ENCODE measurements around the gene ELP2. TPM values are rescaled to one million over a fixed set of nuclear protein-coding genes. Genes with fewer than 3 reads are reported as not detected.

ELP2 gene
- total RNA-seq, 3 donors from 2014 or later (not counting 1 experiment from before 2014, with no cell fraction given) = 119 to 135 (median 129) TPM

GRCh38 chr18:36212301-36213171 lies 82.8 kb downstream of the ELP2 start:
- H3K27me3 Mint-ChIP-seq (ENCODE audit: low read depth in 2 of 2) = peaks cover 0 to 20% of the 10 kb centered on the region in 2 donors
- H3K9me3 Mint-ChIP-seq = no peaks in the 10 kb centered on the region
- WGBS (ENCODE audit: insufficient coverage) = 92% methylated on average over 13 of the region's 13 CpGs
- Histone ChIP-seq H3K9me3 (ENCODE audit: control insufficient read depth, insufficient read depth, low read length) (no peaks in the 10 kb centered on the region), H3K4me3 (ENCODE audit: low read length) (no peak overlapping the region), H3K36me3 (ENCODE audit: control insufficient read depth, insufficient read depth, low read length) (no peaks in the 10 kb centered on the region), H3K27me3 (ENCODE audit: control insufficient read depth, insufficient read depth, low read length) (no peaks in the 10 kb centered on the region), H3K27ac (ENCODE audit: low read length) (no peak overlapping the region), H3K4me1 (ENCODE audit: control insufficient read depth, insufficient read depth, low read length) (no peaks in the 10 kb centered on the region)
- H3K4me1 Mint-ChIP-seq = no peaks in the 10 kb centered on the region
- DNase-seq = no peak
- no peak overlapping the region for H3K27ac Mint-ChIP-seq
- no peak for ATAC-seq
- no peak for TF ChIP-seq CTCF (IDR thresholded peaks at IDR 0.05)
- no peaks in the 10 kb centered on the region for H3K36me3 Mint-ChIP-seq
- intact Hi-C loops (cut with micrococcal nuclease) = no loop called here
- H3K4me3 Mint-ChIP-seq = no peak overlapping the region

- Mint-ChIP-seq H3K27me3 (ENCODE audit: low read depth in 2 of 2) (peaks cover 0 to 8% of the 10 kb centered on the region in 2 donors), H3K36me3 (no peaks in the 10 kb centered on the region), H3K27ac (no peak overlapping the region), H3K4me3 (no peak overlapping the region), H3K9me3 (no peaks in the 10 kb centered on the region), H3K4me1 (no peaks in the 10 kb centered on the region)
- WGBS (ENCODE audit: insufficient coverage) = 84% methylated on average over 8 of the region's 8 CpGs
- Histone ChIP-seq H3K4me1 (ENCODE audit: control insufficient read depth, insufficient read depth, low read length) (no peaks in the 10 kb centered on the region), H3K36me3 (ENCODE audit: control insufficient read depth, insufficient read depth, low read length) (no peaks in the 10 kb centered on the region), H3K27me3 (ENCODE audit: control insufficient read depth, insufficient read depth, low read length) (no peaks in the 10 kb centered on the region), H3K27ac (ENCODE audit: low read length) (no peak overlapping the region), H3K9me3 (ENCODE audit: control insufficient read depth, insufficient read depth, low read length) (no peaks in the 10 kb centered on the region), H3K4me3 (ENCODE audit: low read length) (no peak overlapping the region)
- ATAC-seq = no peak
- DNase-seq = no peak
- TF ChIP-seq CTCF (IDR thresholded peaks at IDR 0.05) = no peak
- intact Hi-C loops (cut with micrococcal nuclease) = no loop called here
Observed at GRCh38 chr18:36214811-36215210, 85.1 kb downstream of the ELP2 start.

- H3K4me3 Mint-ChIP-seq = no peak overlapping the region
- no peaks in the 10 kb centered on the region for H3K4me1 Mint-ChIP-seq
- Histone ChIP-seq H3K4me3 (ENCODE audit: low read length) (no peak overlapping the region), H3K36me3 (ENCODE audit: control insufficient read depth, insufficient read depth, low read length) (no peaks in the 10 kb centered on the region), H3K27me3 (ENCODE audit: control insufficient read depth, insufficient read depth, low read length) (no peaks in the 10 kb centered on the region), H3K4me1 (ENCODE audit: control insufficient read depth, insufficient read depth, low read length) (no peaks in the 10 kb centered on the region), H3K9me3 (ENCODE audit: control insufficient read depth, insufficient read depth, low read length) (no peaks in the 10 kb centered on the region), H3K27ac (ENCODE audit: low read length) (no peak overlapping the region)
- 87% methylated on average over 9 of the region's 9 CpGs for WGBS (ENCODE audit: insufficient coverage)
- TF ChIP-seq CTCF (IDR thresholded peaks at IDR 0.05) = no peak
- DNase-seq (no peak), ATAC-seq (no peak)
- H3K9me3 Mint-ChIP-seq = no peaks in the 10 kb centered on the region
- no peak overlapping the region for H3K27ac Mint-ChIP-seq
- H3K27me3 Mint-ChIP-seq (ENCODE audit: low read depth in 2 of 2) = peaks cover 0 to 8% of the 10 kb centered on the region in 2 donors
- intact Hi-C loops (cut with micrococcal nuclease) = no loop called here
- H3K36me3 Mint-ChIP-seq = no peaks in the 10 kb centered on the region
Observed at GRCh38 chr18:36215577-36215976, 85.9 kb downstream of the ELP2 start.

Measured in natural killer cell (primary cell).